ENCODE measurements around the gene PRDM12. TPM values are rescaled to one million over a fixed set of nuclear protein-coding genes. Genes with fewer than 3 reads are reported as not detected.
A peak's percentile ranks its signal among the peaks of the same experiment; 100 is the strongest.

Gene PRDM12
- total and polyA plus RNA-seq, 2 experiments from 2014 or later, result 0.11 TPM; not detected in 1

DNA sequence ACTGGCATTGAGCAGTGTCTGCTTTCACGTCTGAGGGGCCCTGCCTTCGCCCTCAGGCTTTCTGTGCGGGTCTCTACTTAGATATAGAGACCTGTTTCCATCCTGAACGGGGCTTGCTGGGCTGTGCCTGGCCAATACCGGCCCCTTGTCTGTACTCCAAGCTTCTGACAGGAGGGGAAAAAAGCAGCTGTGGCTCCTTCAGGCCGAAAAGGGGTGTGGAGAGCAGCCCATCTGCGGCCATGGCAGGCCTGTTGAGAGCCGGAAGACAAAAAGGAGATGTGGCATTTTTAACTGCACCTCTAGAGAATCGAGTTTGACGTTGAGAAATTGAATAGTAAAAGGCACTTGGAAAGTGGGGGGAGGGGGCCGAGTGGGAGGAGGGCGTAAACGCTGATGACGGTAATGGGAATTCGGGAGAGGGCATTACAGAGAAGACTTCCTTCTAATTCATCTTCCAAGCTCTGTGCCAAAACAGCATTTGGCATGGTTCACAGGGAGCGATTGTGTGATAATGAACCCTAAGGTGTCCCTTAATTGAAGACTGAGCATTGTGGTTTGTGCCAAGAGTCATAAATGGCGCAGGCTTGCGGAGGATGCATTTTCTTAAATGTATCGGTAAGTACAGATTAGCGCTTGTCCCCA, 25.1 kb upstream of the PRDM12 start:
- Histone ChIP-seq H3K4me1 (ENCODE audit: insufficient read depth) (peaks cover 19% of the 10 kb centered on the region; the same call in 1 of the 2 replicates), H3K4me3 (no peak overlapping the region), H2AFZ (no peak overlapping the region), H3K4me2 (0 out of 2 replicates have a peak overlapping the region, but pooled peaks have one; percentile 42), H3K9me2 (ENCODE audit: insufficient read depth) (no peaks in the 10 kb centered on the region), H3K27me3 (ENCODE audit: insufficient read depth) (no peaks in the 10 kb centered on the region), H3F3A (replicated peaks; ENCODE audit: low read depth) (0 out of 2 replicates have a peak, but pooled peaks cover 6% of the 10 kb centered on the region), H4K20me1 (replicated peaks; ENCODE audit: insufficient read depth) (peaks cover 8% of the 10 kb centered on the region; the same call in 1 of the 2 replicates), H3K27ac (ENCODE audit: low read depth) (no peak overlapping the region), H3K79me2 (replicated peaks; ENCODE audit: insufficient read depth) (no peaks in the 10 kb centered on the region), H3K36me3 (ENCODE audit: insufficient read depth) (peaks cover 3% of the 10 kb centered on the region)
- peaks cover 20% of the 10 kb centered on the region for H3K4me1 Mint-ChIP-seq
- DNase-seq (ENCODE audit: low spot score), result peak; percentile 50
- peaks cover 8% of the 10 kb centered on the region for H3K27me3 Mint-ChIP-seq (ENCODE audit: insufficient read depth, low read depth, poor library complexity)
- no peaks in the 10 kb centered on the region for H3K9me3 Mint-ChIP-seq
- TF ChIP-seq NANOG (IDR thresholded peaks at IDR 0.05; ENCODE audit: borderline replicate concordance), result no peak
- TF ChIP-seq STAT1 (IDR thresholded peaks at IDR 0.05; ENCODE audit: unreplicated experiment), result no peak
- TF ChIP-seq REST (IDR thresholded peaks at IDR 0.05; ENCODE audit: unreplicated experiment), result no peak
- TF ChIP-seq, protein P1, sequence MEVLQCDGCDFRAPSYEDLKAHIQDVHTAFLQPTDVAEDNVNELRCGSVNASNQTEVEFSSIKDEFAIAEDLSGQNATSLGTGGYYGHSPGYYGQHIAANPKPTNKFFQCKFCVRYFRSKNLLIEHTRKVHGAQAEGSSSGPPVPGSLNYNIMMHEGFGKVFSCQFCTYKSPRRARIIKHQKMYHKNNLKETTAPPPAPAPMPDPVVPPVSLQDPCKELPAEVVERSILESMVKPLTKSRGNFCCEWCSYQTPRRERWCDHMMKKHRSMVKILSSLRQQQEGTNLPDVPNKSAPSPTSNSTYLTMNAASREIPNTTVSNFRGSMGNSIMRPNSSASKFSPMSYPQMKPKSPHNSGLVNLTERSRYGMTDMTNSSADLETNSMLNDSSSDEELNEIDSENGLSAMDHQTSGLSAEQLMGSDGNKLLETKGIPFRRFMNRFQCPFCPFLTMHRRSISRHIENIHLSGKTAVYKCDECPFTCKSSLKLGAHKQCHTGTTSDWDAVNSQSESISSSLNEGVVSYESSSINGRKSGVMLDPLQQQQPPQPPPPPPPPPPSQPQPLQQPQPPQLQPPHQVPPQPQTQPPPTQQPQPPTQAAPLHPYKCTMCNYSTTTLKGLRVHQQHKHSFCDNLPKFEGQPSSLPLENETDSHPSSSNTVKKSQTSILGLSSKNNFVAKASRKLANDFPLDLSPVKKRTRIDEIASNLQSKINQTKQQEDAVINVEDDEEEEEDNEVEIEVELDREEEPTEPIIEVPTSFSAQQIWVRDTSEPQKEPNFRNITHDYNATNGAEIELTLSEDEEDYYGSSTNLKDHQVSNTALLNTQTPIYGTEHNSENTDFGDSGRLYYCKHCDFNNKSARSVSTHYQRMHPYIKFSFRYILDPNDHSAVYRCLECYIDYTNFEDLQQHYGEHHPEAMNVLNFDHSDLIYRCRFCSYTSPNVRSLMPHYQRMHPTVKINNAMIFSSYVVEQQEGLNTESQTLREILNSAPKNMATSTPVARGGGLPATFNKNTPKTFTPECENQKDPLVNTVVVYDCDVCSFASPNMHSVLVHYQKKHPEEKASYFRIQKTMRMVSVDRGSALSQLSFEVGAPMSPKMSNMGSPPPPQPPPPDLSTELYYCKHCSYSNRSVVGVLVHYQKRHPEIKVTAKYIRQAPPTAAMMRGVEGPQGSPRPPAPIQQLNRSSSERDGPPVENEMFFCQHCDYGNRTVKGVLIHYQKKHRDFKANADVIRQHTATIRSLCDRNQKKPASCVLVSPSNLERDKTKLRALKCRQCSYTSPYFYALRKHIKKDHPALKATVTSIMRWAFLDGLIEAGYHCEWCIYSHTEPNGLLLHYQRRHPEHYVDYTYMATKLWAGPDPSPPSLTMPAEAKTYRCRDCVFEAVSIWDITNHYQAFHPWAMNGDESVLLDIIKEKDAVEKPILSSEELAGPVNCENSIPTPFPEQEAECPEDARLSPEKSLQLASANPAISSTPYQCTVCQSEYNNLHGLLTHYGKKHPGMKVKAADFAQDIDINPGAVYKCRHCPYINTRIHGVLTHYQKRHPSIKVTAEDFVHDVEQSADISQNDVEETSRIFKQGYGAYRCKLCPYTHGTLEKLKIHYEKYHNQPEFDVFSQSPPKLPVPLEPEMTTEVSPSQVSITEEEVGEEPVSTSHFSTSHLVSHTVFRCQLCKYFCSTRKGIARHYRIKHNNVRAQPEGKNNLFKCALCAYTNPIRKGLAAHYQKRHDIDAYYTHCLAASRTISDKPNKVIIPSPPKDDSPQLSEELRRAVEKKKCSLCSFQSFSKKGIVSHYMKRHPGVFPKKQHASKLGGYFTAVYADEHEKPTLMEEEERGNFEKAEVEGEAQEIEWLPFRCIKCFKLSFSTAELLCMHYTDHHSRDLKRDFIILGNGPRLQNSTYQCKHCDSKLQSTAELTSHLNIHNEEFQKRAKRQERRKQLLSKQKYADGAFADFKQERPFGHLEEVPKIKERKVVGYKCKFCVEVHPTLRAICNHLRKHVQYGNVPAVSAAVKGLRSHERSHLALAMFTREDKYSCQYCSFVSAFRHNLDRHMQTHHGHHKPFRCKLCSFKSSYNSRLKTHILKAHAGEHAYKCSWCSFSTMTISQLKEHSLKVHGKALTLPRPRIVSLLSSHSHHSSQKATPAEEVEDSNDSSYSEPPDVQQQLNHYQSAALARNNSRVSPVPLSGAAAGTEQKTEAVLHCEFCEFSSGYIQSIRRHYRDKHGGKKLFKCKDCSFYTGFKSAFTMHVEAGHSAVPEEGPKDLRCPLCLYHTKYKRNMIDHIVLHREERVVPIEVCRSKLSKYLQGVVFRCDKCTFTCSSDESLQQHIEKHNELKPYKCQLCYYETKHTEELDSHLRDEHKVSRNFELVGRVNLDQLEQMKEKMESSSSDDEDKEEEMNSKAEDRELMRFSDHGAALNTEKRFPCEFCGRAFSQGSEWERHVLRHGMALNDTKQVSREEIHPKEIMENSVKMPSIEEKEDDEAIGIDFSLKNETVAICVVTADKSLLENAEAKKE (CRISPR knock-in tag; IDR thresholded peaks at IDR 0.05), result no peak
- no peak for TF ChIP-seq ZNF114 (CRISPR knock-in tag; IDR thresholded peaks at IDR 0.05)
- TF ChIP-seq ZNF331 (CRISPR knock-in tag; IDR thresholded peaks at IDR 0.05; ENCODE audit: low read depth), result no peak
- TF ChIP-seq ETS1 (IDR thresholded peaks at IDR 0.05), result no peak
- no peak for TF ChIP-seq EZH2phosphoT487 (IDR thresholded peaks at IDR 0.05; ENCODE audit: unreplicated experiment)
- no peak for TF ChIP-seq EZH2 (IDR thresholded peaks at IDR 0.05; ENCODE audit: low read depth, unreplicated experiment)
- no peak for TF ChIP-seq POLR2AphosphoS5 (IDR thresholded peaks at IDR 0.05; ENCODE audit: low read depth)
- TF ChIP-seq CREB1 (CRISPR knock-in tag; IDR thresholded peaks at IDR 0.05; ENCODE audit: low read depth), result no peak
- H3K36me3 Mint-ChIP-seq (ENCODE audit: low read depth), result peaks cover 20% of the 10 kb centered on the region
- no peak overlapping the region for H3K4me3 Mint-ChIP-seq
- ATAC-seq, result peak; percentile 69
- no peak overlapping the region for H3K27ac Mint-ChIP-seq

All from GM23338 (cell line).